ENCODE data around the gene CRYGA.

Gene CRYGA, protein sequence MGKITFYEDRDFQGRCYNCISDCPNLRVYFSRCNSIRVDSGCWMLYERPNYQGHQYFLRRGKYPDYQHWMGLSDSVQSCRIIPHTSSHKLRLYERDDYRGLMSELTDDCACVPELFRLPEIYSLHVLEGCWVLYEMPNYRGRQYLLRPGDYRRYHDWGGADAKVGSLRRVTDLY

DNA sequence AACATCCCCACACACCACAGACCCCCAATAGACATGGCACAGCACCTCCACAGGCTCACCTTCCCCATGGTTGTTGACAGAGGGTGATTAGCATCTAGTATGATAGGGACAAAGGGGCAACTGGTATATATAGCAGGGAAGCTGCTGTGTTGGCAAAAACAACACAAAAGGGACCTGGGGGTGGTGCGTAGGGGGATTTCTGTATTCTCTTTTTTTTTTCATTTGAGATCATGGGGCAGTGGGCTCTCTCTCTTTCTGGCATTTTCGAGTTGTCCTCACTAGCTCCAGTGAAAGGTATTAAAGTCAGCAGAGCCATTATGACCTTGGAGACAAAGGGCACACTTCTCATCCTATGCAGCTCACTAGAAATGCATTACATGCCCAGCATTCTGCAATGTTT is at the start of gene CRYGA:
Gene CRYGA (minus strand): TSS at position 101 of the 400 bp plus-strand sequence. CDS start 33 bp downstream, at position 68.
- Histone ChIP-seq H3K27me3 (ENCODE audit: control insufficient read depth in 1 of 2, insufficient read depth in 2 of 2, low read length in 2 of 2) (peaks cover 4% of the 10 kb centered on the region in 2 donors), H3K36me3 (ENCODE audit: control insufficient read depth in 2 of 2, insufficient read depth in 2 of 2, low read length in 2 of 2) (no peaks in the 10 kb centered on the region), H3K4me3 (ENCODE audit: low read length in 2 of 2) (no peak within 1 kb of the TSS), H3K9ac (ENCODE audit: low read length in 2 of 2) (no peak within 1 kb of the TSS), H3K4me1 (ENCODE audit: control insufficient read depth, insufficient read depth, low read length) (no peaks in the 10 kb centered on the region), H3K27ac (ENCODE audit: low read length) (no peak within 1 kb of the TSS), H3K9me3 (ENCODE audit: control insufficient read depth in 2 of 2, low read length in 2 of 2) (no peaks in the 10 kb centered on the region)

DNA sequence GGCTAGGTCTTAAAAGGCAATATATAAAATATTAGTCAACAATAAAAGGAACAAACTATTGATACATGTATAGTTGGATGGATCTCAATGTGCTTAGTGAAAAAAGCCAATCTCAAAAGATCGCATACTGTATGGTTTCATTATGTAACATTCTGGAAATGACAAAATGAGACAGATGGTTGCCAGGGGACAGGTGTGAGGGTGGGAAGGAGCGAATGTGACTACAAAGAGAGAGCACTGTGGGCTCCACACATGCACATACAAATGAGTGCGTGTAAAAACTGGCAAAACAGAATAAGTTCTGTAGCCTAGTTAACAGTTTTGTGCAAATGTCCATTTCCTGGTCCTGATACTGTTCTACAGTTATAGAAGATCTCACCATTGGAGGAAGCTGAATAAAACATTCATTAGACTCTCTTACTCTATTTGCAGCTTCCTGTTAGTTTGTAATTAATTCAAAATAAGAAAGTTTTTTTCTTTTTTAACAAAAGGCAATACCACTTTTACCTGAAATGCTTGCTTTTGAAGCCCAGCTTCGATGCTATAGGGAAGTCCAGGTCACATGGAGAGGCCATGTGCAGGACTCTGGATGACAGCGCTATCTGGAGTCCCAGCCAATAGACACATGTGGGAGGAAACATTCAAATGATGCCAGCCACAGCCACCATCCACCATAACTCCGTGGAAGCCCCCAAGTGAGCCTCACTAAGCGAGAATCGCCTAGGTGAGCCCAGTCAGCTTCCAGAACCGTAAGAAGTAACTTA is 47.5 kb upstream of the CRYGA start:
- H3K4me3 ChIP-seq (ENCODE audit: low read length in 2 of 2): no peak overlapping the region
- no peak overlapping the region for H3K27ac ChIP-seq (ENCODE audit: low read length)
- H3K27me3 ChIP-seq (ENCODE audit: control insufficient read depth in 1 of 2, insufficient read depth in 2 of 2, low read length in 2 of 2): no peaks in the 10 kb centered on the region
- no peaks in the 10 kb centered on the region for H3K4me1 ChIP-seq (ENCODE audit: control insufficient read depth, insufficient read depth, low read length)
- no peaks in the 10 kb centered on the region for H3K9me3 ChIP-seq (ENCODE audit: control insufficient read depth in 2 of 2, low read length in 2 of 2)
- H3K9ac ChIP-seq (ENCODE audit: low read length in 2 of 2): no peak overlapping the region
- no peaks in the 10 kb centered on the region for H3K36me3 ChIP-seq (ENCODE audit: control insufficient read depth in 2 of 2, insufficient read depth in 2 of 2, low read length in 2 of 2)

DNA sequence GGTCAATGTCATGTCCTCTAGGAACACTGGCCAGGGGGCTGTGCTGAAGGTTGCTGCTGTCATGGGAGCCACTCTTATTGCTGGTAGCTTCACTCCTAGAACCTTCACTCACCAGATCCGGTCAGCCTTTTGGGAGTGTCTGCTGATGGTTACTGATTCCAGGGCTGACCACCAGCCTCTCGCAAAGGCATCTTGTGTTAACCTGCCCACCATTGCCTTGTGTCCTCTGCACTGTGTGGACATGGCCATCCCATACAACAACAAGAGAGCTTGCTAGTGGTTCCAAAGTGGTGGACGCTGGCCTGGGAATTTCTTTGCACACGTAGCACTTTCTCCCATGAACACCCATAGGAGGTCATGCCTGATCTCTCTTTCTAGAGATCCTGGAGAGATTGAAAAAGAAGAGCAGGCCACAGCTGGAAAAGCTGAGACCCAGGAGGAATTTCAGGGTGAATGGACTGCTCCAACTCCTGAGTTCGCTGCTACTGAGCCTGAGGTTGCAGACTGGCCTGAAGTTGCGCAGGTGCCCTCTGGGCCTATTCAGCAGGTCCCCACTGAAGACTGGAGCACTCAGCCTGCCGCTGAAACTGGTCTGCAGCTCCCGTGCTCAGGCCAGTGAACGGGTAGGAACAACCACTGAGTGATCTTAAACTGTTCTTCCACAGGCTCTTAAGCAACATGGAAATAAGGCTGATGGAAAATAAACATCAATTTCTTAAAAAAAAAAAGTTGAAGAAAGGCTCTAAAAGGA is 45.1 kb upstream of the CRYGA start:
- no peaks in the 10 kb centered on the region for H3K4me1 ChIP-seq (ENCODE audit: control insufficient read depth, insufficient read depth, low read length)
- no peak overlapping the region for H3K9ac ChIP-seq (ENCODE audit: low read length in 2 of 2)
- no peaks in the 10 kb centered on the region for H3K36me3 ChIP-seq (ENCODE audit: control insufficient read depth in 2 of 2, insufficient read depth in 2 of 2, low read length in 2 of 2)
- no peak overlapping the region for H3K27ac ChIP-seq (ENCODE audit: low read length)
- H3K4me3 ChIP-seq (ENCODE audit: low read length in 2 of 2): no peak overlapping the region
- no peaks in the 10 kb centered on the region for H3K27me3 ChIP-seq (ENCODE audit: control insufficient read depth in 1 of 2, insufficient read depth in 2 of 2, low read length in 2 of 2)
- no peaks in the 10 kb centered on the region for H3K9me3 ChIP-seq (ENCODE audit: control insufficient read depth in 2 of 2, low read length in 2 of 2)

DNA sequence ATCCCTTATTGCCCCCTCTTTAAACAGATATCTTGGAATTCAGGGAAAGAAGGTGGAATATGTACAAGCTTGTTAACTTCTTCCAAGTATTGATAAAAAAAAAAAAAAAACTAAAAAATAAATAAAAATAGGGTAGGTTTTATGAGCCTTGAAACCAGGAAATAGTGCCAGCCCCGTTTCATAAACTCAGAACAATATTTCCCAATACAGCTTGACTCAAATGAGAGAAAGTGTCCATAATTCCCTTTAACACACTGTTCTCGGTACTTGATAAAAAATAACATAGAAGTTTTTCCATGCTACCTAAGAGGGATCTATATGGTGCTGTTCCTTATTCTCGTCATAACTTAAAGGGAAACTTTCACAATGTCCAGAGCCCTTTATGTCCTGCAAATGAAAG is 44.4 kb upstream of the CRYGA start:
- H3K27ac ChIP-seq (ENCODE audit: low read length): no peak overlapping the region
- H3K4me1 ChIP-seq (ENCODE audit: control insufficient read depth, insufficient read depth, low read length): no peaks in the 10 kb centered on the region
- H3K4me3 ChIP-seq (ENCODE audit: low read length in 2 of 2): no peak overlapping the region

DNA sequence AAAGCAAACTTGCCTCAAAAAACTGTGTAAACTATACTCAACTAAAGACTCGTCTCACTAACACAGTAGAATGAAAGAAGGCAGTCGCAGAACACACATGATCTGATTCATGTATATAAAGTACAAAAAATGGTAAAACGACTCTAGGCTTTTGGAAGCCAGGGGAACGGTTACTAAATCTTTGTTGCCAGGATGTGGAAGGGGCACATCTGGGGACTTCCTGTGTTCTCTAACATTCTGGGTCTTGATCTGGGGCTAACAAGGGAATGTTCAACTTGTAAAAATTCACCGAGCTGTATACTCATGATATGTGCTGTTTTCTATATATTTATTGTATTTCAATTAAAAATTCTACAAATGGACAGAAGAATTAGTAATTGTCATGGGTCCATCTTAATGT is 40.8 kb upstream of the CRYGA start:
- Histone ChIP-seq H3K27me3 (ENCODE audit: control insufficient read depth in 1 of 2, insufficient read depth in 2 of 2, low read length in 2 of 2) (peaks cover 0 to 2% of the 10 kb centered on the region in 2 donors), H3K36me3 (ENCODE audit: control insufficient read depth in 2 of 2, insufficient read depth in 2 of 2, low read length in 2 of 2) (no peaks in the 10 kb centered on the region), H3K4me3 (ENCODE audit: low read length in 2 of 2) (no peak overlapping the region), H3K4me1 (ENCODE audit: control insufficient read depth, insufficient read depth, low read length) (no peaks in the 10 kb centered on the region), H3K9ac (ENCODE audit: low read length in 2 of 2) (no peak overlapping the region), H3K27ac (ENCODE audit: low read length) (no peak overlapping the region), H3K9me3 (ENCODE audit: control insufficient read depth in 2 of 2, low read length in 2 of 2) (no peaks in the 10 kb centered on the region)

More for the DNA sequence above, 44.4 kb upstream of the CRYGA start:
- H3K9ac ChIP-seq (ENCODE audit: low read length in 2 of 2): no peak overlapping the region
- H3K36me3 ChIP-seq (ENCODE audit: control insufficient read depth in 2 of 2, insufficient read depth in 2 of 2, low read length in 2 of 2): no peaks in the 10 kb centered on the region
- no peaks in the 10 kb centered on the region for H3K9me3 ChIP-seq (ENCODE audit: control insufficient read depth in 2 of 2, low read length in 2 of 2)
- H3K27me3 ChIP-seq (ENCODE audit: control insufficient read depth in 1 of 2, insufficient read depth in 2 of 2, low read length in 2 of 2): no peaks in the 10 kb centered on the region

DNA sequence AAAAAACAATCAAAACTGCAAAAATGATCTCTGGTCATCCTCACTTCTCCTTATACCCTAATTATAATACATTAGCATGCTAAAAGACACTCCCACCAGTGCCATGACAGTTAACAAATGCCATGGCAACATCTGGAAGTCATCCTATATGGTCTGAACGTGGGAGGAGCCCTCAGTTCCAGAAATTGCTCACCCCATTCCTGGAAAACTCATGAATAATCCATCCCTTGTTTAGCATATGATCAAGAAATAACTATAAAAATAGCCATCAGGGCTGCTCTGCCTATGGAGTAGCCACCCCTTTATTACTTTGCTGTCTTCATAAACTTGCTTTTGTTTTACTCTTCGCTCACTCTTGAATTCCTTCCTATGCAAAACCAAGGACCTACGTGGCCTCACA is 32.1 kb upstream of the CRYGA start:
- Histone ChIP-seq H3K9ac (ENCODE audit: low read length in 2 of 2) (no peak overlapping the region), H3K27me3 (ENCODE audit: control insufficient read depth in 1 of 2, insufficient read depth in 2 of 2, low read length in 2 of 2) (peaks cover 0 to 3% of the 10 kb centered on the region in 2 donors), H3K9me3 (ENCODE audit: control insufficient read depth in 2 of 2, low read length in 2 of 2) (no peaks in the 10 kb centered on the region), H3K4me1 (ENCODE audit: control insufficient read depth, insufficient read depth, low read length) (no peaks in the 10 kb centered on the region), H3K27ac (ENCODE audit: low read length) (no peak overlapping the region), H3K4me3 (ENCODE audit: low read length in 2 of 2) (no peak overlapping the region), H3K36me3 (ENCODE audit: control insufficient read depth in 2 of 2, insufficient read depth in 2 of 2, low read length in 2 of 2) (no peaks in the 10 kb centered on the region)

DNA sequence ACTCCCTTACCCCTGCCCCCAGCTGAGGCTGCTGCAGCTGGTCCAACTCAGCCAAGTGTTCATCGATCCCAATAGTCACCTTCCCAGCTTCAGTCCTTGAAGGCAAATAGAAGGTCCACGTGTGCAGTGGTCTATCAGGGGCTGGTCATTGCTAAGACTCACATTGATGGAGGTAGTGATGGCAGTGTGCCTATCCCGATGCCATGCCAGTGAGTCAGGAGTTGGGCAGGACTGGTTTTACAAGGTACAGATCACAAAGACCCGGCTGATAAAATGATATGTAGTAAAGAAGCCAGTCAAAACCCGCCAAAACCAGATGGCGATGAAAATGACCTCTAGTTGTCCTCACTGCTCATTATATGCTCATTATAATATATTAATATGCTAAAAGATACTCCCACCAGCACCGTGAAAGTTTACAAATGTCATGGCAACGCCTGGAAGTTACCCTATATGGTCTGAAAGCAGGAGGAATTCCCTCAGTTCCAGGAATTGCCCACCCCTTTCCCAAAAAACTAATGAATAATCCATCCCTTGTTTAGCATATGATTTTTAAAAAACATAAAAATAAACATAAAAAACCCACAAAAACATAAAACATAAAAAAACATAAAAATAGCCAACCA is 29.3 kb upstream of the CRYGA start:
- H3K4me3 ChIP-seq (ENCODE audit: low read length in 2 of 2): no peak overlapping the region
- peaks cover 0 to 3% of the 10 kb centered on the region in 2 donors for H3K27me3 ChIP-seq (ENCODE audit: control insufficient read depth in 1 of 2, insufficient read depth in 2 of 2, low read length in 2 of 2)
- H3K36me3 ChIP-seq (ENCODE audit: control insufficient read depth in 2 of 2, insufficient read depth in 2 of 2, low read length in 2 of 2): no peaks in the 10 kb centered on the region
- H3K4me1 ChIP-seq (ENCODE audit: control insufficient read depth, insufficient read depth, low read length): no peaks in the 10 kb centered on the region
- no peak overlapping the region for H3K9ac ChIP-seq (ENCODE audit: low read length in 2 of 2)
- no peaks in the 10 kb centered on the region for H3K9me3 ChIP-seq (ENCODE audit: control insufficient read depth in 2 of 2, low read length in 2 of 2)
- no peak overlapping the region for H3K27ac ChIP-seq (ENCODE audit: low read length)

DNA sequence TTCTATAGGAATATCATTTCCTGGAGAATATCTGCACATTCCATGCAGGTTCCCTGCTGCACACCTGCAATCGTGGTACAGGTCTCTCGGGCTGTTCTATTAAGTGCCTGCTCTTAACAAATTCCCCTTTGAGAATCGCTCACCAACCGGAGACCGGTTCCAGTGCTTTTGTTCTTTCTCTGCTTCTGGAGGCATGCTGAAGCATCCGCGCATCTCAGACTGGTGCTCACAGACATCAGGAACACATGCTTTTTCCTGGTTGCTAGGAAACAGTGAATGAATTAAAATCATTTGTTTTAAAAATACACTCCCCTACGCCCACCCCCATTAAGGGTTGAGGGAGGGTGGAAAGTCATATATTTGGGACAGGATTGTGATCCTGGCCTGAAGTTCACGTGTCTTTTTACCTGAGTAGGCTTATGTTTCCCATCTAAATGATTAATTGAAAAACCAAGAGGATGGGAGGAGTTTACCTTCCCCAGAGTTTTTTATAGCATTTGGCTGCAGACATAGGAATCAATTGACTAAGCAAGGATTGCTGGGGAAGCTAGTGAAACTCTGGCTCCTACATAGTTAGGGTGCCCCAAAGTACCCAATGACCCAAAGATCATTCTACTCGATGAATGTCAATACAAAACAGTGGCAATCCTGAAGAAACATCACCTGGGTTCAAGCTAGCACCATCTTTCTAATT is 26.6 kb upstream of the CRYGA start, which contains the start of gene C2orf80:
Gene C2orf80 (minus strand): TSS at position 221 of the 694 bp plus-strand sequence. CDS start 3,044 bp downstream, outside the sequence.
- H3K9me3 ChIP-seq (ENCODE audit: control insufficient read depth in 2 of 2, low read length in 2 of 2): no peaks in the 10 kb centered on the region
- no peak within 1 kb of the TSS for H3K27ac ChIP-seq (ENCODE audit: low read length)
- no peaks in the 10 kb centered on the region for H3K4me1 ChIP-seq (ENCODE audit: control insufficient read depth, insufficient read depth, low read length)
- peaks cover 0 to 3% of the 10 kb centered on the region in 2 donors for H3K27me3 ChIP-seq (ENCODE audit: control insufficient read depth in 1 of 2, insufficient read depth in 2 of 2, low read length in 2 of 2)
- H3K36me3 ChIP-seq (ENCODE audit: control insufficient read depth in 2 of 2, insufficient read depth in 2 of 2, low read length in 2 of 2): no peaks in the 10 kb centered on the region
- no peak within 1 kb of the TSS for H3K9ac ChIP-seq (ENCODE audit: low read length in 2 of 2)
- no peak within 1 kb of the TSS for H3K4me3 ChIP-seq (ENCODE audit: low read length in 2 of 2)

DNA sequence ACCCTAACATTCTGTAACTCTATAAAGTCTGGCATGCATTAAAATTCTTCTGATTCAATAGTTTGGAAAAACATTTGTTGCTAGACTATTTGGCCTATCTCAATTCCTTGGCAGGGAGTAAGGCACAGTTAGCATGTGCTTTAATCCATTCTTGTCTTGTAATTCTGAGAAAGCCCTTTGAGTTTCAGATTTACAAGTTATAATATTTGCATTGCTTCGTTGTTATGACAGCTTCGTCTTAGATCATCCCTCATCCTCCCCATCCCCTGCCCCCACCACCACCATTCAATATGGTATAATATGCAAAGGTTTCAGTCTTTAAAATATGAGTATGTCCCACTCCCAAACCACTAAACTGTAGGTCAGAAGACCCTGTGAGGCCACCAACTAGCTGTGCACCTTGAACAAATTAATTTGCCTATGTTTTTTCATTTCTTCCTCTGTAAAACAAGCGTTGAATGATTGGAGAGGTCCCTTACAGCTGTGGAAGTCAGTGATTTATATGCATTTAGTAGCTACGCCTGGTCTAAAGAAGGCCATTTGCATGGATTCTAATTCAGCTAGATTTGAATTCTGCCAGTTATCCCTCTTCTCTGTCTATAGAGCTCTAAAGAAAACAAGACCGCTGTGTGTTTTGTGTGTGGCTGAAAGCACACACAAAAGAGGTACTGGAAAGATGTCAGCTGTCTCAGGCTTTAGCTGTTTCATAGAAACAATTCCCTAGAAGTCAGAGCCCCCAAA is 25.9 kb upstream of the CRYGA start:
- H3K9ac ChIP-seq (ENCODE audit: low read length in 2 of 2): no peak overlapping the region
- H3K36me3 ChIP-seq (ENCODE audit: control insufficient read depth in 2 of 2, insufficient read depth in 2 of 2, low read length in 2 of 2): no peaks in the 10 kb centered on the region
- no peaks in the 10 kb centered on the region for H3K9me3 ChIP-seq (ENCODE audit: control insufficient read depth in 2 of 2, low read length in 2 of 2)
- H3K4me1 ChIP-seq (ENCODE audit: control insufficient read depth, insufficient read depth, low read length): no peaks in the 10 kb centered on the region
- peaks cover 0 to 3% of the 10 kb centered on the region in 2 donors for H3K27me3 ChIP-seq (ENCODE audit: control insufficient read depth in 1 of 2, insufficient read depth in 2 of 2, low read length in 2 of 2)
- H3K4me3 ChIP-seq (ENCODE audit: low read length in 2 of 2): no peak overlapping the region
- H3K27ac ChIP-seq (ENCODE audit: low read length): no peak overlapping the region

Measured in stomach smooth muscle (tissue), 2 donors.